HK-2 (cell line): ENCODE measurements around the gene KRTAP9-3.
"Not testable (repeated sequence)": the region's sequence is repeated elsewhere in the genome, so short reads cannot be mapped to it uniquely, and the experiment has no call there.

Experiments used
- DNase-seq: peaks from one replicate; pipeline ENCODE4 v3.0.0-alpha.2; 2018; ENCODE audit not compliant: unreplicated experiment

KRTAP9-3 gene

DNA sequence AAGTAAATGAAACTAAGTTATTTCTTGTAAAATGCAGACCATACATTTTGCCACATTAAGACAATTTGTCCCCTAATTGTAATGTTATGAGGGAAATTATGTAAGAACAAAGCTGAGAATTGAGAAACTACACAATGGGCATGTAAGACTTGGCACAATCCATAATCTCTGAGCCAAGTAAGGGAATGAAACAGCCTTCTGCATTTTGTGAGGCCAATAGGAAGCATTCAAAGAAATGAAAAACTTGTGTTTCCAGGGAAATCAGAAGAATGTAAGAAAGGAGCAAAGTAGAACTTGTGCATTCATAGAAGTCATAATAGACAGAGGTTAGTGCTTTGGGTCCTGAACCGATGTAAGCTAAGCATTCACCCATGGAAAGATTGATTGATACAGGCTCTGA is 19.0 kb downstream of the KRTAP9-3 start:
- DNase-seq, result no peak

DNA sequence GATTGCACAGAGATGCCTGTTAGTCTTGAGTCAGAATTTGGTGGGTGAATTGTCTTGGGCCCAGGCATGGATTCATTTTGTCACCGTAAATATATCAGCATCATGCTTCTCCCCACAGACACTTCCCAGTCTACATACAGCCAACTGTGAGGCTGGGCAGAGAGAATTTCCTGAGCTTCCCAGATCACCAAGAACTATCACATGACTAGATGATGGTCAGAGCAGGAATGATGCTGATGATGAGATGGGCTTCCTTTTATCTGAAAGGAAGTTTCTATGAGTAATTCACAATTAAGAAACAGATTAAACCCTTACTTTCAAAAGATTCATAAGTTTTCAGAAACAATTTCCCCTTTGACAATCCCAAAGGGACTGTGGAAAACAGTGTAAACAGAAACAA is 22.6 kb downstream of the KRTAP9-3 start:
- DNase-seq, result no peak

DNA sequence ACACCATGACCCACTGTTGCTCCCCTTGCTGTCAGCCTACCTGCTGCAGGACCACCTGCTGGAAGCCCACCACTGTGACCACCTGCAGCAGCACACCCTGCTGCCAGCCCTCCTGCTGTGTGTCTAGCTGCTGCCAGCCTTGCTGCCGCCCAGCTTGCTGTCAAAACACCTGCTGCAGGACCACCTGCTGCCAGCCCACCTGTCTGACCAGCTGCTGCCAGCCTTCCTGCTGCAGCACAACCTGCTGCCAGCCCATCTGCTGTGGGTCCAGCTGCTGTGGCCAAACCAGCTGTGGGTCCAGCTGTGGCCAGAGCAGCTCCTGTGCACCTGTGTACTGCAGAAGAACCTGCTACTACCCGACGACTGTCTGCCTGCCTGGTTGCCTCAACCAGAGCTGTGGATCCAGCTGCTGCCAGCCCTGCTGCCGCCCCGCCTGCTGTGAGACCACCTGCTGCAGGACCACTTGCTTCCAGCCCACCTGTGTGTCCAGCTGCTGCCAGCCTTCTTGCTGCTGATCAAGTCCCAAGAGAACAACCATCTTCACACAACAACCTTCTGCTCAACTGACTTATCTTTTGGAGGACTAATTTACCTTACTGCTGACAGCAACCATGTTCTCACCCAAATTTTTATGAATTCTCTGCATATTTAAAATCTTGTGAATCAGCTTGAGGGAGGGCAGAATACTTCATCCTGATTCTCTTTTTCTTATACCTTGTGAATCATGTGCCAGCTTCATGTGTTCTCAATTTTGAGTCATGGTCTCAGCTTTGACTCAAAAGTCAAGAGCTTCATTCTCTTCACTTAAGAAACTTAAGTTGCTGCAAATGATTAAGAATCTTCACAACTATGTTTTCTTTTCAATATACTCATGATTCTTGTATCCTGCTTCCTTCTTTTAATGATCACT is 23.4 kb downstream of the KRTAP9-3 start, which contains the start of gene KRTAP9-9:
Gene KRTAP9-9, plus strand, starts transcription at position 4 of the 910 bp plus-strand sequence.
- DNase-seq, result not testable (repeated sequence)

DNA sequence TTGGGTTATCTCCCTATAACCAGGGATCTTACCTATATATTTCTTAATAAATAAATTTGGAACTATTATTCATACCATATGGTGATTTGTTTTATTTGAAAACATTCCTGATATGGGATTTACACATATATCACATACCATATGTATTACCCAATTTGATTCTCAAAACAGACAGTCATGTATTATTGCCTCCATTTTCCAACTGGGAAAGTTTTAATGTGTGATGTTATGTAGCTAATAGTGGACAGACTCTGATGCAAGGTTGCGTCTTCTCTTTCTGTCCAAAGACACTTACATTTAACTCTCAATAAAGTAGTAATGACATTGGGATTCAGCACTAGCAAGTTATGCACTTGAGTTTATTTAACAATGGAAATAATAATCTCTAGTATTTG is 24.0 kb downstream of the KRTAP9-3 start:
- DNase-seq, result no peak

DNA sequence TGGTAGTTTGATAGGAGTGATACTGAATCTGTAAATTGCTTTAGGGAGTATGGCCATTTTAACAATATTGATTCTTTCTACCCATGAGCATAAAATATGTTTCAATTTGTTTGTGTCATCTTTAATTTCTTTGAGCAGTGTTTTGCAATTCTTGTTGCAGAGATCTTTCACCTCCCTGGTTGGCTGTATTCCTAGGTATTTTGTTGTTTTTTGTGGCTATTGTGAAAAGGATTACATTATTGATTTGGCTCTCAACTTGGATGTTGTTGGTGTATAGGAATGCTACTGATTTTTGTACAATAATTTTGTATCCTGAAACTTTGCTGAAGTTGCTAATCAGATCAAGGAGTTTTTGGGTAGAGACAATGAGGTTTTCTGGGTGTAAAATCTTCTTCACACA is 26.2 kb downstream of the KRTAP9-3 start:
- DNase-seq, result no peak

DNA sequence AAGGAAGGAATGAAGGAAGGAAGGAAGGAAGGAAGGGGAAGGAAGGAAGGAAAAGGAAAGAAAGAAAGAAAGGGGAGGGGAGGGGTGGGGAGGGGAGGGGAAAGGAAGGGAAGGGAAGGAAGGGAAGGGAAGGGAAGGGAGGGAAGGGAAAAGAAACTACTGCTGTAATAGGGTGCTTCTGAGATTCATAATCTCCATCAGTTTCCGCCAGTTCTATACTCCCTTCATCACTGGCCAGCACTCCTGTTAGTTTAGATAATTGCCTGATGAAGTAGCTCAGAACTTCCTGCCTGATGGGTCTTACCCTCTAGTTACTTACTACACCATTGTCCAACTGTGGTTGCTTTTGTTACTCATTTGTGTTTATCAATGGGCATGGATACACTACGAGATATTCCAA is 31.0 kb downstream of the KRTAP9-3 start:
- DNase-seq, result no peak

DNA sequence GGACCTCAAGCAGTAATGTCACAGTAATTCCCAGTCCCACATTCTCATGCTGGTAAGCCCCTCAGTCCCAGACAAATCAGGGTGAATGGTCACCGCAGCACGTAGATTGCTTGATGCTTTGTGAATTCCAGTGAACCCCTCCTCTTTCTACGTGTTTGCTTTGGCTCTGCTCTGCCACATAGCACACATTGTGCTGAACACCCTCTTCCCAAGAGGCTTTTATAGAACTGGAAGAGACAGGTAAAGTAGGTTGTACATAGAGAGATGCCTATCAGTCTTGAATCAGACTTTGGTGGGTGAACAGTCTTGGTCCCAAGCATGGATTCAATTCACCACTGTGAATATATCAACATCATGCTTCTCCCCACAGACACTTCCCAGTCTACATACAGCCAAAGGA is 32.4 kb downstream of the KRTAP9-3 start:
- DNase-seq, result no peak

DNA sequence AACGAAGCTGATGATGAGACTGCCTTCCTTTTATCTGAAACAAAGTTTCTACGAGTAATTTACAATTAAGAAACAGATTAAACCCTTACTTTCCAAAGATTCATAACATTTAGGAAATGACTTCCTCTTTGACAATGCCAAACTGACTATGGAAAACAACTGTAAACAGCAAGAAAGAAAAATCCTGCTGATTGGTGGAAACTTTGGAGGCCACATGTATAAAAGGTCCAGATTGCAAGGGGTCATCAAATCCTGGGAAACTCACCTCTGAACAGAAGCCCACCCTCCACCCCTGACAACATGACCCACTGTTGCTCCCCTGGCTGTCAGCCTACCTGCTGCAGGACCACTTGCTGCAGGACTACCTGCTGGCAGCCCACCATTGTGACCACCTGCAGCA is 32.8 kb downstream of the KRTAP9-3 start, which contains the start of gene KRTAP9-6:
Gene KRTAP9-6, plus strand, starts transcription at position 301 of the 400 bp plus-strand sequence. Its CDS starts 0 bp downstream, at position 301.
- no peak for DNase-seq

DNA sequence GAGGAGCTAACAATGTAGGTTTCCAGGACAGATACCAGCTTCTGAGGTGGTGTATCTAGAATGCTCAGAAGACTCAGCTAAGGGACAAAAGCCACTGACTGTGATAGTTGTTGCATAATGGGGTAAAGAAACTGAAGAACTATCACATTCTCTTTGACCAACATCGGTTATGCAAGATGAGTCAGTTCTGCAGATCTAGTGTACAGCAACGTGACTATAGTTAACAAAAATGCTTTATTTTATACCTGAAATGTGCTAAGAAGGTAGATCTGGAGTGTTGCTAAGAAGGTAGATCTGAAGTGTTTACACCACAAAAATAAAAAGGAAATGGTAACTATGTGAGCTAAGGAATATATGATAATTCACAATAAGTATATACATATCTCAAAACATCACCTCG is 35.5 kb downstream of the KRTAP9-3 start:
- no peak for DNase-seq

DNA sequence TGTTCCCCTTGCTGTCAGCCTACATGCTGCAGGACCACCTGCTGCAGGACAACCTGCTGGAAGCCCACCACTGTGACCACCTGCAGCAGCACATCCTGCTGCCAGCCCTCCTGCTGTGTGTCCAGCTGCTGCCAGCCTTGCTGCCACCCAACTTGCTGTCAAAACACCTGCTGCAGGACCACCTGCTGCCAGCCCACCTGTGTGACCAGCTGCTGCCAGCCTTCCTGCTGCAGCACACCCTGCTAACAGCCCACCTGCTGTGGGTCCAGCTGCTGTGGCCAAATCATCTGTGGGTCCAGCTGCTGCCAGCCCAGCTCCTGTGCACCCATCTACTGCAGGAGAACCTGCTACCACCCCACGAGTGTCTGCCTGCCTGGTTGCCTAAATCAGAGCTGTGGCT is 39.1 kb downstream of the KRTAP9-3 start:
- not testable (repeated sequence) for DNase-seq

DNA sequence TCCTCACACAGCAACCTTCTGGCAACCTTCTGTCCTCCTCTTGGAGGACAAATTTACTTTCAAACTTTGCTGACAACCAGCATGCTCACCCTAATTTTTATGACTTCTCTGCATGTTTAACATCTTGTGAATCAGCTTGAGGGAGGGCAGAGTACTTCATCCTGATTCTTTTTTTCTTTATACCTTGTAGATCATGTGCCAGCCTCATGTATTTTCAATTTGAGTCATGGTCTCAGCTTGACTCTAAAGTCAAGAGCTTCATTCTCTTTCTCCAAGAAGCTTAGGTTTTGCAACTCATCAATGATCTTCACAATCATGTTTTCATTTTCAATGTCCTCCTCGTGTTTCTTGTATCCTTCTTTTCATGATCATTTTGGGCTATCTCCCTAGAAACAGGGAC is 39.6 kb downstream of the KRTAP9-3 start:
- no peak for DNase-seq

DNA sequence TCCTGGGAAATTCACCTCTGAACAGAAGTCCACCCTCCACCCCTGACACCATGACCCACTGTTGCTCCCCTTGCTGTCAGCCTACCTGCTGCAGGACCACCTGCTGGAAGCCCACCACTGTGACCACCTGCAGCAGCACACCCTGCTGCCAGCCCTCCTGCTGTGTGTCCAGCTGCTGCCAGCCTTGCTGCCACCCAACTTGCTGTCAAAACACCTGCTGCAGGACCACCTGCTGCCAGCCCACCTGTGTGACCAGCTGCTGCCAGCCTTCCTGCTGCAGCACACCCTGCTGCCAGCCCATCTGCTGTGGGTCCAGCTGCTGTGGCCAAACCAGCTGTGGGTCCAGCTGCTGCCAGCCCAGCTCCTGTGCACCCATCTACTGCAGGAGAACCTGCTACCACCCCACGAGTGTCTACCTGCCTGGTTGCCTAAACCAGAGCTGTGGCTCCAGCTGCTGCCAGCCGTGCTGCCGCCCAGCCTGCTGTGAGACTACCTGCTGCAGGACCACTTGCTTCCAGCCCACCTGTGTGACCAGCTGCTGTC is 43.5 kb downstream of the KRTAP9-3 start, which contains the start of gene KRTAP9-7:
Gene KRTAP9-7, plus strand, starts transcription at position 51 of the 543 bp plus-strand sequence. Its CDS starts 0 bp downstream, at position 51.
- DNase-seq, result not testable (repeated sequence)

DNA sequence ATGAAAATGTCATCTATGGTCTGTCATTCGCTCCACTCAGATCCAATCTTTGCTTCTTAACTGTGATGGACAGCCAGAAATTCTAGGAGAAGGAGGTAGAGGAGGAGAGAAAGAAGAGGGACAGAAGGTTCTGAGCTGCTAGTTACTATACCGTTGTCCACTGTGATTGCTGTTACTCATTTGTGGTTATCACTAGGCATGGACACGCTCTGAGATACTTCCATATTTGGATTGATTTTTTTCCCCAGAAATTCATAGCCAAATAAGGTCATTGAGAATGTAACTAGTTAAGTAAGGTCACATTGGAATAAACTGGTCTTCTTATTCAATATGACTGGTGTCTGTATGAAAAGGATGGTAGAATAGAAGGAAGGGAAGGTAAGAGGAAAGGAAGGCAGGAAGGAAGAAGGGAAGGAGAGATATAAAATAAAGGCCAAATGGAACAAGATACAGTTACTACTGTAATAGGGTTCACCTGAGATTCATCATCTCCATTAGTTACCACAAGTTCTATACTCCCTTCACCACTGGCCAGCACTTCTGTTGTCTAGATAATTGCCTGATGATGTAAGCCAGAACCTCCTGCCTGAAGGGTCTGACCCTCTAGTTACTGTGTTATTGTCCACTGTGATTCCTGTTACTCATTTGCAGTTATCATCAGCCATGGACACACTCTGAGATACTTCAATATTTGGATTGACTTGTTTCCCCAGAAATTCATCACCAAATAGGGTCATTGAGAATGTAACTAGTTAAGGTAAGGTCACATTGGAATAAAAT is 46.1 kb downstream of the KRTAP9-3 start:
- peak; percentile 4 for DNase-seq
